Measurements from ENCODE around the gene LUC7L2. TPM values are rescaled to one million over a fixed set of nuclear protein-coding genes. Genes with fewer than 3 reads are reported as not detected.

The LUC7L2 gene
- total and polyA plus RNA-seq, 2 of the 8 experiments (the other 6 are each of a cell fraction or from before 2014, with no cell fraction given): 22.9 to 67.8 TPM

GRCh38 chr7:139351027-139351426 is 8.7 kb upstream of the LUC7L2 start:
- H2BK5ac ChIP-seq (ENCODE audit: low read depth, low read length): no peak overlapping the region
- no peak overlapping the region for H2BK15ac ChIP-seq (ENCODE audit: low read length)
- CTCF ChIA-PET (ENCODE audit: partially characterized antibody): no interaction called here
- no peak overlapping the region for H3K4me3 ChIP-seq (ENCODE audit: extremely low read depth in 1 of 4, insufficient read depth in 2 of 4, low read depth in 3 of 4, low read length in 4 of 4)
- H2BK120ac ChIP-seq (replicated peaks; ENCODE audit: low read depth, low read length): no peak overlapping the region
- H3K56ac ChIP-seq (replicated peaks; ENCODE audit: insufficient read length, low read depth, low read length): no peak overlapping the region
- no peaks in the 10 kb centered on the region for H3K27me3 ChIP-seq (replicated peaks in 1 of 4; ENCODE audit: control insufficient read depth in 3 of 4, extremely low read depth in 1 of 4, insufficient read depth in 3 of 4, low read length in 3 of 4)
- H3K18ac ChIP-seq (ENCODE audit: extremely low read depth, low read length): no peak overlapping the region
- H4K91ac ChIP-seq (replicated peaks; ENCODE audit: insufficient read length, low read length): no peak overlapping the region
- no peak overlapping the region for H3K23ac ChIP-seq (ENCODE audit: insufficient read length)
- H3K36me3 ChIP-seq (ENCODE audit: control insufficient read depth in 2 of 4, insufficient read depth in 4 of 4, low read length in 3 of 4): peaks cover 0 to 7% (median 3%) of the 10 kb centered on the region in 4 experiments; a peak in 3 of 8 replicates
- no peaks in the 10 kb centered on the region for H3K79me2 ChIP-seq (ENCODE audit: control insufficient read depth in 1 of 2, insufficient read depth in 2 of 2, low read length in 2 of 2)
- H2AK5ac ChIP-seq (ENCODE audit: low read depth, low read length): no peak overlapping the region
- no peaks in the 10 kb centered on the region for H3K23me2 ChIP-seq (ENCODE audit: low read depth, low read length)
- H2BK20ac ChIP-seq (ENCODE audit: low read length): no peak overlapping the region
- FAIRE-seq: no peak
- WGBS, 2 experiments (ENCODE audit: extremely low coverage in 1 of 2, insufficient coverage in 1 of 2, insufficient read length in 1 of 2, insufficient replicate concordance in 2 of 2, low coverage in 1 of 2, low lambda C conversion rate in 2 of 2, missing lambda C conversion rate in 1 of 2): 79% methylated on average over 2 of the region's 2 CpGs; no CpG with 5 or more reads in 1 of the 2 experiments
- H3K4me1 ChIP-seq (replicated peaks in 1 of 4; ENCODE audit: control insufficient read depth in 3 of 4, insufficient read depth in 4 of 4, low read length in 3 of 4): no peaks in the 10 kb centered on the region
- H2BK12ac ChIP-seq (ENCODE audit: low read depth, low read length): no peak overlapping the region
- H3K14ac ChIP-seq (ENCODE audit: insufficient read length): no peak overlapping the region
- no peak overlapping the region for H4K5ac ChIP-seq (ENCODE audit: insufficient read length, low read depth, low read length)
- H4K20me1 ChIP-seq (replicated peaks in 1 of 2; ENCODE audit: control insufficient read depth in 1 of 2, insufficient read depth in 2 of 2, low read length in 2 of 2): no peaks in the 10 kb centered on the region
- no peak overlapping the region for H3K4me2 ChIP-seq (ENCODE audit: insufficient read depth in 1 of 2, low read depth in 2 of 2, low read length in 2 of 2)
- no peak for DNase-seq (ENCODE audit: low read depth in 1 of 2, low spot score in 2 of 2)
- no peaks in the 10 kb centered on the region for H3K9me3 ChIP-seq (ENCODE audit: insufficient read depth in 2 of 2, low read depth in 1 of 2, low read length in 1 of 2)
- H4K8ac ChIP-seq (ENCODE audit: extremely low read depth, insufficient read depth, low read length): no peak overlapping the region
- H3K27ac ChIP-seq (ENCODE audit: low read depth, low read length): no peak overlapping the region
- no peak overlapping the region; a peak in 1 of 7 replicates for H3K9ac ChIP-seq (replicated peaks in 1 of 4; ENCODE audit: extremely low read depth in 1 of 4, low read depth in 3 of 4, low read length in 3 of 4)
- no peak overlapping the region for H2AFZ ChIP-seq (ENCODE audit: low read length)
- H3K4ac ChIP-seq (replicated peaks; ENCODE audit: insufficient read length, low read depth, low read length): no peak overlapping the region
- no peaks in the 10 kb centered on the region for H3K79me1 ChIP-seq (ENCODE audit: low read depth, low read length)
- POLR2A ChIA-PET (ENCODE audit: partially characterized antibody): interaction anchor here (1.1 kb wide), 1 partner anchor 9 kb away, joined by 3 read pairs; the partner anchor contains the start of gene LUC7L2
- TF ChIP-seq GTF2F1 (IDR thresholded peaks at IDR 0.05; ENCODE audit: borderline replicate concordance, low read depth, low read length): no peak
- no peak for TF ChIP-seq EZH2 (IDR thresholded peaks at IDR 0.05; ENCODE audit: low read depth, low read length, severe bottlenecking)
- no peak for TF ChIP-seq EGR1 (IDR thresholded peaks at IDR 0.05; ENCODE audit: borderline replicate concordance, low read depth, low read length)
- no peak for TF ChIP-seq HDAC6 (IDR thresholded peaks at IDR 0.05; ENCODE audit: low read depth, low read length)
- TF ChIP-seq ASH2L (IDR thresholded peaks at IDR 0.05; ENCODE audit: low read length): no peak
- no peak for TF ChIP-seq GABPA (IDR thresholded peaks at IDR 0.05; ENCODE audit: borderline replicate concordance, insufficient read depth, low read length)
- TF ChIP-seq CBX5 (IDR thresholded peaks at IDR 0.05; ENCODE audit: low read depth, low read length): no peak
- no peak for TF ChIP-seq SIX5 (IDR thresholded peaks at IDR 0.05; ENCODE audit: low read depth, low read length)
- no peak for TF ChIP-seq CTBP2 (IDR thresholded peaks at IDR 0.05; ENCODE audit: borderline replicate concordance, insufficient read depth, insufficient read length, low read length)
- TF ChIP-seq KDM4A (IDR thresholded peaks at IDR 0.05; ENCODE audit: low read depth, low read length, severe bottlenecking): no peak
- no peak for TF ChIP-seq TBP (IDR thresholded peaks at IDR 0.05; ENCODE audit: low read depth, low read length)
- TF ChIP-seq SP1 (IDR thresholded peaks at IDR 0.05; ENCODE audit: low read depth, low read length): no peak
- no peak for TF ChIP-seq EP300 (IDR thresholded peaks at IDR 0.05; ENCODE audit: borderline replicate concordance in 1 of 2, low read depth in 2 of 2, low read length in 2 of 2)
- no peak for TF ChIP-seq ZNF274 (IDR thresholded peaks at IDR 0.05; ENCODE audit: borderline replicate concordance, extremely low read depth, low read length)

Measured in H1 (cell line).